ENCODE measurements around the gene KRT84. TPM values are rescaled to one million over a fixed set of nuclear protein-coding genes. Genes with fewer than 3 reads are reported as not detected.
"Not testable (repeated sequence)": the region's sequence is repeated elsewhere in the genome, so short reads cannot be mapped to it uniquely, and the experiment has no call there.

The KRT84 gene
- total RNA-seq, 3 donors from 2014 or later: not detected

GRCh38 chr12:52417740-52418139, 32.3 kb upstream of the KRT84 start:
- Mint-ChIP-seq H3K4me3 (no peak overlapping the region), H3K4me1 (ENCODE audit: low read depth) (no peaks in the 10 kb centered on the region), H3K9me3 (no peaks in the 10 kb centered on the region), H3K27me3 (ENCODE audit: low read depth) (peaks cover 7% of the 10 kb centered on the region), H3K36me3 (ENCODE audit: insufficient read depth) (no peaks in the 10 kb centered on the region)
- ATAC-seq (no peak), DNase-seq (no peak)

DNA sequence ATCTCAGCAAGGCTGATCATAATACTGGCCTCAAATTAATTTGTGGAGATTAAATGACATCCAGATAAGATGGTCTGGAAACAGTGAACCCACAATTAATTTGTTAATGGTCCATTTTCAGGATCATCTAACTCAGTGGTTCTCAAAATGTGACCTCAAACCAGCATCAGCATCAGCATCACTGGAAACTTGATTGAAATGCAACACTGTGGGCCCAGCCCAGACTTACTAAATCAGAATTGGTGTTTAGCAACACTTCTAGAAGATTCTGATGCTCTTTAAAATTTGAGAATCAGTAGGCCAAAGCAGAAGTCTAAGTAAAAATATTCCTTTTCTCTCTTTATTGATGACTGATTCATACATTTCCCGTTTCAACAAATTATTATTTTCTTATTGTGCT, 31.3 kb upstream of the KRT84 start:
- H3K4me3 Mint-ChIP-seq: no peak overlapping the region

GRCh38 chr12:52415870-52416750, 30.7 kb upstream of the KRT84 start:
- Mint-ChIP-seq H3K9me3 (no peaks in the 10 kb centered on the region), H3K4me1 (ENCODE audit: low read depth) (no peaks in the 10 kb centered on the region), H3K27me3 (ENCODE audit: low read depth) (peaks cover 3% of the 10 kb centered on the region), H3K36me3 (ENCODE audit: insufficient read depth) (no peaks in the 10 kb centered on the region), H3K4me3 (no peak overlapping the region)
- ATAC-seq (no peak), DNase-seq (no peak)

More for the DNA sequence above, 31.3 kb upstream of the KRT84 start:
- H3K9me3 Mint-ChIP-seq: no peaks in the 10 kb centered on the region
- H3K27me3 Mint-ChIP-seq (ENCODE audit: low read depth): peaks cover 5% of the 10 kb centered on the region
- no peak for ATAC-seq
- DNase-seq: no peak
- H3K4me1 Mint-ChIP-seq (ENCODE audit: low read depth): no peaks in the 10 kb centered on the region
- H3K36me3 Mint-ChIP-seq (ENCODE audit: insufficient read depth): no peaks in the 10 kb centered on the region

- Mint-ChIP-seq H3K36me3 (ENCODE audit: insufficient read depth) (no peaks in the 10 kb centered on the region), H3K9me3 (no peaks in the 10 kb centered on the region), H3K4me1 (ENCODE audit: low read depth) (no peaks in the 10 kb centered on the region), H3K27me3 (ENCODE audit: low read depth) (peaks cover 3% of the 10 kb centered on the region), H3K4me3 (no peak overlapping the region)
- DNase-seq (no peak), ATAC-seq (no peak)
Measured at GRCh38 chr12:52414936-52415335, 29.5 kb upstream of the KRT84 start.

DNA sequence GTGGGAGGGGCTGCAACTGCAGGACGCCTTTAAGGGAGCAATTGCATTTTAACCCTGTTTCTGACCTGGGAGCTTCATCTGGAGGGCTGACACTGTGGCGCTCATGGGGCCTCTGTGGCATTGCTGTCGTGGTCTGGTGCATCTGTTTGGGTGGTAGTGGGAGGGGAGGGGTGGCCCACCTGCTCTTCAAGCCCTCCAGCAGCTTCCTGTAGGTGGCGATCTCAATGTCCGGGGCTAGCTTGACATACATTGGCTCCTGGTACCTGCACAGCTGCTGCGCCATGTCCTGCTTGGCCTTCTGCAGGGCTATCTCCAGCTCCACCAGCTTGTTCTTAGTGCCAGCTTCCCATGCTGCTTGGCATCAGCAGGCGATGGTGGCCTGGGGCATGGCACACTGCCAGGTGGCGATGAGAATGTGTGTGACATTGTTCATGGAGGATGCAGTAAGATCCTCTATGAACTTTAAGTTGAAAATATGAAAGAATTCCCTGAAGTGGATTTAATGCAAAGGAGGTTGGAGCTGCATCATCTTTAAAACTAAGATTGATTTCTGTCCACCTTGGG, 28.4 kb upstream of the KRT84 start:
- ATAC-seq: no peak
- Mint-ChIP-seq H3K36me3 (ENCODE audit: insufficient read depth) (no peaks in the 10 kb centered on the region), H3K27me3 (ENCODE audit: low read depth) (peaks cover 3% of the 10 kb centered on the region), H3K9me3 (no peaks in the 10 kb centered on the region), H3K4me1 (ENCODE audit: low read depth) (no peaks in the 10 kb centered on the region), H3K4me3 (no peak overlapping the region)
- no peak for DNase-seq

DNA sequence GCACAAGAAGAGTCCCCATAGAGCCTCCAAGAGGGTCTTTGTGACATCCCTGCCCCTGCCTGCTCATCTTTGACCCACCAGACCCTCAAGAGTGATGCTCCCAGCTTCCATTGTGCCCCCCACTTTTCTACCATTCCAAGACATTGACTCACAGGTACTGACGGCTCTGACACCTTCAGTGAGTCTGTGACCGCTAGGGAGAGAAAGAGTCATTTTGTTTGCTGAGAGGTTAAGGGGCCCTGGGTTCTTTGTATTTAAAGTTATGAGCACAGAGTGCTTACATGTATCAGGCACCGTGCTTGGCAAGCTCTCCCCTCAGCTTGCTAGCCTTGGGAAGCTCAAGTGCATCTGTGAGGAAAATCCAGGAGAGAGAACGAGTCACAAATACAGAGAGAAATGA, 27.8 kb upstream of the KRT84 start:
- DNase-seq (no peak), ATAC-seq (no peak)
- no peaks in the 10 kb centered on the region for H3K36me3 Mint-ChIP-seq (ENCODE audit: insufficient read depth)
- no peak overlapping the region for H3K4me3 Mint-ChIP-seq
- no peaks in the 10 kb centered on the region for H3K9me3 Mint-ChIP-seq
- no peaks in the 10 kb centered on the region for H3K4me1 Mint-ChIP-seq (ENCODE audit: low read depth)
- peaks cover 3% of the 10 kb centered on the region for H3K27me3 Mint-ChIP-seq (ENCODE audit: low read depth)

GRCh38 chr12:52411815-52412214, 26.4 kb upstream of the KRT84 start:
- Mint-ChIP-seq H3K27me3 (ENCODE audit: low read depth) (peaks cover 3% of the 10 kb centered on the region), H3K9me3 (no peaks in the 10 kb centered on the region), H3K4me3 (no peak overlapping the region), H3K4me1 (ENCODE audit: low read depth) (no peaks in the 10 kb centered on the region), H3K36me3 (ENCODE audit: insufficient read depth) (no peaks in the 10 kb centered on the region)
- ATAC-seq (no peak), DNase-seq (no peak)

DNA sequence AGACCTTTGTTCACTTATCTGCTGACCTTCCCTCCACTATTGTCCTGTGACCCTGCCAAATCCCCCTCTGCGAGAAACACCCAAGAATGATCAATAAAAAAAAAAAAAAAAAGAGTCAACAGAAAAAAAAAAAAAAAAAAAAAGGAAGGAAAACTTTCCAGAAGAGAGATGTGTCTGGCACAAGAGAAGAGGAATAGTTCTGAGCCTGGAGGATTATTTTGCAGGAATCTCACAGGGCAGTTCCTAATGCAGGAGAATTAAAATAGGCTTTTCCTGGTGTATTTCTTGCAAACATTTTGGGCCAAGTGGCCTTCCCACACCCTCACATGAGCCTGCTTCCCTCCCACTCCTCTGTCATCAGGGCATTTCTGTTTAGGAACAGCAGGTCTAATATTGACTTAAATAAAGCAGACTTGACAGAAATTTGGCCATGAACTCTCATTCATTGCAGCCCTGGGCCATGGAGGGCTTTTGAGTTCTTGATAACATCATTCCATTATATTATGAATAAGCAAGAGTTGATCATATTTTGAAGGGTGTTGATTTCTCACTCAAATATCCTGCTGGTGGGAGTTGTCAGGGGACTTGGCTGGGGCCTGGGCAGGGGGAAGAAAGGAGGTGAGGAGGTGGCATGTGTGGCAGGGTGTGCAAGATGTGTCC, 25.3 kb upstream of the KRT84 start:
- not testable (repeated sequence) for H3K4me3 Mint-ChIP-seq; DNase-seq; H3K27me3 Mint-ChIP-seq (ENCODE audit: low read depth); H3K4me1 Mint-ChIP-seq (ENCODE audit: low read depth); H3K36me3 Mint-ChIP-seq (ENCODE audit: insufficient read depth); ATAC-seq; H3K9me3 Mint-ChIP-seq

DNA sequence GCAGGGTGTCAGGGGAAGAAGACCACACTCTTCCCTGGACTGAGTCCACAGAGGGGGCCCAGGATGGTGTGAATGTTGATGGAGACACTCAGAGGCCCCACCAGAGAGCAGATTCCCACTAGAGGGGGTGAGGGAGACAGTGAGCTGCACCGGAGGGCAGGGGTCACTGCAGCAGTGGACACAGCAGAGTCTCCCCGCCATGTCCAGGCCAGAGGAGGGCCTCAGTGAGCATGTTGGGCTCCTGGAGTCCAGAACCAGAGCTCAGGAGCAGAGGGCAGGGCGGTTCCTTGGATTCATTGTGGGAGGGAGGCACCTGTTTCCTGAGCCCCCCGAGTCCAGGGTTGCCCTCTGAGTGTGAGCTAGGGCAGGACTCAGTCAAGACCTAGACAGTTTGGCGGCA, 22.5 kb upstream of the KRT84 start:
- H3K36me3 Mint-ChIP-seq (ENCODE audit: insufficient read depth): no peaks in the 10 kb centered on the region
- ATAC-seq: no peak
- no peak overlapping the region for H3K4me3 Mint-ChIP-seq
- no peak for DNase-seq
- H3K4me1 Mint-ChIP-seq (ENCODE audit: low read depth): no peaks in the 10 kb centered on the region
- no peaks in the 10 kb centered on the region for H3K9me3 Mint-ChIP-seq
- no peaks in the 10 kb centered on the region for H3K27me3 Mint-ChIP-seq (ENCODE audit: low read depth)

DNA sequence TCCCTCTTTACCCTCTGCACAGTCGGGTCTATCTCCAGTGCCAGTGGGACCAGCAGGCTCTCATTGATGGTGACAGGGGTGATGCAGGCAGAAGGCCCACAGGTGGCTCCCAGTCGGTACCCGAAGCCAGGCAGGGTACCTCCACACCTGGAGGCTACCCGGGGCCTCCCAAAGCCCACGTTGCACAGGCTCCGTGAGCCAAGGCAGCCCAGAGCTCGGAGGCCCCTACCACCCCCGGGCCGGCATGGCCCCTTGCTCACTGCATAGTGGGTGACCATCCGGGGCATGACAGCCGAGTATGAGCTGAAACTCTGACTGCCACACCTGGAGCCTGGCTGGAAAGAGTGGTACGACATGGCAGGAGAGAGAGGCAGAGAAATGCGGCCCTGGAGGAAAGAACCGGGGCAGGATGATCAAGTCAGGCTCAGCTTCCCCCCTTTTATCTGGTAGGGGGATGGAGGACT, 20.5 kb upstream of the KRT84 start, which contains the start of gene KRT82:
KRT82 (minus strand) TSS at position 414 of the 464 bp plus-strand sequence; CDS start at position 356, 58 bp downstream.
- peaks cover 2% of the 10 kb centered on the region for H3K27me3 Mint-ChIP-seq (ENCODE audit: low read depth)
- no peaks in the 10 kb centered on the region for H3K4me1 Mint-ChIP-seq (ENCODE audit: low read depth)
- no peaks in the 10 kb centered on the region for H3K36me3 Mint-ChIP-seq (ENCODE audit: insufficient read depth)
- DNase-seq: no peak
- no peak for ATAC-seq
- no peaks in the 10 kb centered on the region for H3K9me3 Mint-ChIP-seq
- no peak within 1 kb of the TSS for H3K4me3 Mint-ChIP-seq

DNA sequence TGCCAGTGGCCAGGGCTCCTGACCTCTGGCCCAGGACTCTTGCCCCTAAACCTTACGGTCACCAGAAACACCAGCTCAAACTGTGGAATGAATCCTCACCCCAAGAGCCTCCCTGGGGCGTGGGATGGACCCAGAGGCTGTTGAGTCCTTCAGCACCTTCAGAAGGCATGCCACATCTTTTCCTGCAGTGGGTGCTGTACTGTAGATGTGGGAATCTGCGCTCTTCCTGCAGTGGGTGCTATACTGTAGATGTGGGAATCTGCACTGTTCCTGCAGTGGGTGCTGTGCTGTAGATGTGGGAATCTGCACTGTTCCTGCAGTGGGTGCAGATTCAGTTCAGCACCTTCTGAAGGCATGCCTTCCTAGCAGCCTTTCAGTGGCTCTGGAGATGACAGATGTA, 19.5 kb upstream of the KRT84 start:
- Mint-ChIP-seq H3K4me3 (no peak overlapping the region), H3K36me3 (ENCODE audit: insufficient read depth) (no peaks in the 10 kb centered on the region), H3K27me3 (ENCODE audit: low read depth) (peaks cover 6% of the 10 kb centered on the region), H3K4me1 (ENCODE audit: low read depth) (no peaks in the 10 kb centered on the region), H3K9me3 (no peaks in the 10 kb centered on the region)
- DNase-seq (no peak), ATAC-seq (no peak)

GRCh38 chr12:52403561-52403960, 18.1 kb upstream of the KRT84 start:
- no peak for ATAC-seq
- no peaks in the 10 kb centered on the region for H3K9me3 Mint-ChIP-seq

GRCh38 chr12:52402873-52403540, 17.6 kb upstream of the KRT84 start:
- Mint-ChIP-seq H3K9me3 (no peaks in the 10 kb centered on the region), H3K27me3 (ENCODE audit: low read depth) (peaks cover 13% of the 10 kb centered on the region), H3K4me3 (no peak overlapping the region), H3K36me3 (ENCODE audit: insufficient read depth) (no peaks in the 10 kb centered on the region), H3K4me1 (ENCODE audit: low read depth) (no peaks in the 10 kb centered on the region)
- ATAC-seq (no peak), DNase-seq (no peak)

More at GRCh38 chr12:52403561-52403960, 18.1 kb upstream of the KRT84 start:
- peaks cover 13% of the 10 kb centered on the region for H3K27me3 Mint-ChIP-seq (ENCODE audit: low read depth)
- DNase-seq: no peak
- no peak overlapping the region for H3K4me3 Mint-ChIP-seq
- H3K4me1 Mint-ChIP-seq (ENCODE audit: low read depth): no peaks in the 10 kb centered on the region
- H3K36me3 Mint-ChIP-seq (ENCODE audit: insufficient read depth): no peaks in the 10 kb centered on the region

- ATAC-seq: no peak
- peaks cover 13% of the 10 kb centered on the region for H3K27me3 Mint-ChIP-seq (ENCODE audit: low read depth)
- no peaks in the 10 kb centered on the region for H3K36me3 Mint-ChIP-seq (ENCODE audit: insufficient read depth)
- H3K4me1 Mint-ChIP-seq (ENCODE audit: low read depth): no peaks in the 10 kb centered on the region
- no peaks in the 10 kb centered on the region for H3K9me3 Mint-ChIP-seq
- DNase-seq: no peak
- H3K4me3 Mint-ChIP-seq: no peak overlapping the region
Measured at GRCh38 chr12:52402377-52402776, 16.9 kb upstream of the KRT84 start.

Measured in activated T-cell treated with anti-CD3 and anti-CD28 coated beads, Interleukin-2, amount 50 U/mL, for 4 hours (primary cell).